Adrenal gland (tissue), 5 donors: Measurements from ENCODE around the gene CDH4.

Experiments used
- POLR2A ChIP-seq, 2 donors: fragments of 450-650 bp; IDR thresholded peaks; one replicate each; pipeline ENCODE4 v1.6.1; 2017; ENCODE audit warnings: antibody characterized with exemption in 2 of 2, mild to moderate bottlenecking in 2 of 2, moderate library complexity in 1 of 2
- TF ChIP-seq, protein P1 (sequence below), 6 experiments: fragments of 450-650 bp in 4 of 6; fragments of 200-600 bp in 2 of 6; sonication (generic) in 1 of 6; IDR thresholded peaks; 1 replicate in 5 of 6; 2 replicates in 1 of 6; pipeline versions ENCODE4 v1.5.1 to v1.8.0; 2016 to 2021; ENCODE audit warnings: antibody characterized with exemption in 6 of 6, mild to moderate bottlenecking in 2 of 6, moderate library complexity in 1 of 6
- donor health status: DM: no; HTN: no; CAD: no.

DNA sequence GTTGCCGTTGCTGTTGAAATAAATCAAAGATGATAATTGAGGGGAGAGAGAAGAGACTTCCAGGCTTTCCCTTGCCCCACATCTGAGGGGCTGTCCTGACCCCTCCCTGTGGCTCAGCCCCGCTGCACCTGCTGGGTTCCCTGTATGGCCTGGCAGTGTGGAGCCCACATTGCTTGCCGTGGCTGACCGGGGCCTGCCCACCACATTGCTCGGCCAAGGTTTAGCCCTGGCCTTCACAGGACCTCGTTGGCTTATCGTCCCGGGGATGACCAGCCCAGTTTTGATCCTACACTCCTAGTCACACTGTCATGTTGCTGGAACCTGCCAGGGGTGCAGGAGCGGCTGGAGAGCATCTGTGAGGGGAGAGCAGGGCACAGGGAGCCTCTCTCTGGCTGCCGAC is 102.4 kb downstream of the CDH4 start:
- TF ChIP-seq, protein P1, sequence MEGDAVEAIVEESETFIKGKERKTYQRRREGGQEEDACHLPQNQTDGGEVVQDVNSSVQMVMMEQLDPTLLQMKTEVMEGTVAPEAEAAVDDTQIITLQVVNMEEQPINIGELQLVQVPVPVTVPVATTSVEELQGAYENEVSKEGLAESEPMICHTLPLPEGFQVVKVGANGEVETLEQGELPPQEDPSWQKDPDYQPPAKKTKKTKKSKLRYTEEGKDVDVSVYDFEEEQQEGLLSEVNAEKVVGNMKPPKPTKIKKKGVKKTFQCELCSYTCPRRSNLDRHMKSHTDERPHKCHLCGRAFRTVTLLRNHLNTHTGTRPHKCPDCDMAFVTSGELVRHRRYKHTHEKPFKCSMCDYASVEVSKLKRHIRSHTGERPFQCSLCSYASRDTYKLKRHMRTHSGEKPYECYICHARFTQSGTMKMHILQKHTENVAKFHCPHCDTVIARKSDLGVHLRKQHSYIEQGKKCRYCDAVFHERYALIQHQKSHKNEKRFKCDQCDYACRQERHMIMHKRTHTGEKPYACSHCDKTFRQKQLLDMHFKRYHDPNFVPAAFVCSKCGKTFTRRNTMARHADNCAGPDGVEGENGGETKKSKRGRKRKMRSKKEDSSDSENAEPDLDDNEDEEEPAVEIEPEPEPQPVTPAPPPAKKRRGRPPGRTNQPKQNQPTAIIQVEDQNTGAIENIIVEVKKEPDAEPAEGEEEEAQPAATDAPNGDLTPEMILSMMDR (IDR thresholded peaks at IDR 0.05) = no peak
- no peak for TF ChIP-seq POLR2A (IDR thresholded peaks at IDR 0.05)
